RWPE1 (cell line): Measurements from ENCODE around the gene ZNF544.
A peak's percentile ranks its signal among the peaks of the same experiment; 100 is the strongest.

Experiments used
- CTCF ChIA-PET: fragments of 350-600 bp; sonication (Branson Sonifier 250); formaldehyde crosslinking; extraction: SDS; loops from one replicate; lab custom pipeline; 2021; lab: Yijun Ruan, JAX
- POLR2A ChIA-PET: fragments of 400-600 bp; formaldehyde crosslinking; extraction: SDS; loops from one replicate; lab custom pipeline; 2020; ENCODE audit warnings: antibody characterized with exemption; ENCODE audit not compliant: low non-redundant PET; lab: Yijun Ruan, JAX
- DNase-seq: peaks from one replicate; pipeline ENCODE4 v3.0.0; 2012; ENCODE audit warnings: low spot score
- H3K27ac ChIP-seq: fragments of 450-650 bp; 2 replicates; pipeline ENCODE4 v1.5.1; 2017
- TF ChIP-seq, protein P1 (sequence below): fragments of 450-650 bp; conservative IDR thresholded peaks from 2 replicates; pipeline ENCODE4 v1.5.1; 2017; ENCODE audit warnings: low read depth, mild to moderate bottlenecking

Gene ZNF544

DNA sequence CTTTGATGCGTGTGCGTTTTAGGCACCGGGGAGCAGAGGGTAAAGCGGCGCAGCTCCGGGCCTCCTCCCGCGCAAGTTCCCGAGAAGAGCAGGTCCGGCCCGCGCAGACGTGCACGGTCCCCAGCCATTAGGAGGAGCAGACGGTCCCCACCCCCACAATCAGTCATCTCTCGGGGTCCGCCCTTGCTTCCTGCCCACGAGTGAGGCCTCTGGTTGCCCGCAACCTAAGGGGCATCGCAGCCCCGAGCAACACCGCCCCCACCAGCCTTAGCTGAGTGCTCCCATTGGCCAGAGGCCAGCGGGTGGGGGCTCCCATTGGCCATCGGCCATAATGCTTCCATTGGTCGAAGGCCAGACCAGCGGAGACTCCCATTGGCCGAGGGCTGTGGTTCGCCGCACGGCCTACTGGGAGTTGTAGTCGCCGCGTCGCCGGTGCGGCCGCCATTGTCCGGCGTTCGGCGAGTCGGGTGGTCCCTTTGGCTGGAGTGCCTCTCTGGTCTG is 49.9 kb downstream of the ZNF544 start, which contains the start of gene ZNF8:
TSS of gene ZNF8 (plus strand) at position 415 of the 501 bp plus-strand sequence. CDS start 127 bp downstream, outside the sequence.
- ChIA-PET POLR2A (no interaction called here), CTCF (interaction anchor here (0.6 to 0.7 kb wide), 2 partner anchors 19 to 76 kb away, joined by 3 read pairs; no protein-coding TSS in a partner anchor)
- peak; percentile 100 for DNase-seq
- TF ChIP-seq, protein P1, sequence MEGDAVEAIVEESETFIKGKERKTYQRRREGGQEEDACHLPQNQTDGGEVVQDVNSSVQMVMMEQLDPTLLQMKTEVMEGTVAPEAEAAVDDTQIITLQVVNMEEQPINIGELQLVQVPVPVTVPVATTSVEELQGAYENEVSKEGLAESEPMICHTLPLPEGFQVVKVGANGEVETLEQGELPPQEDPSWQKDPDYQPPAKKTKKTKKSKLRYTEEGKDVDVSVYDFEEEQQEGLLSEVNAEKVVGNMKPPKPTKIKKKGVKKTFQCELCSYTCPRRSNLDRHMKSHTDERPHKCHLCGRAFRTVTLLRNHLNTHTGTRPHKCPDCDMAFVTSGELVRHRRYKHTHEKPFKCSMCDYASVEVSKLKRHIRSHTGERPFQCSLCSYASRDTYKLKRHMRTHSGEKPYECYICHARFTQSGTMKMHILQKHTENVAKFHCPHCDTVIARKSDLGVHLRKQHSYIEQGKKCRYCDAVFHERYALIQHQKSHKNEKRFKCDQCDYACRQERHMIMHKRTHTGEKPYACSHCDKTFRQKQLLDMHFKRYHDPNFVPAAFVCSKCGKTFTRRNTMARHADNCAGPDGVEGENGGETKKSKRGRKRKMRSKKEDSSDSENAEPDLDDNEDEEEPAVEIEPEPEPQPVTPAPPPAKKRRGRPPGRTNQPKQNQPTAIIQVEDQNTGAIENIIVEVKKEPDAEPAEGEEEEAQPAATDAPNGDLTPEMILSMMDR = no peak
- peak within 1 kb of the TSS; percentile 91 for H3K27ac ChIP-seq

DNA sequence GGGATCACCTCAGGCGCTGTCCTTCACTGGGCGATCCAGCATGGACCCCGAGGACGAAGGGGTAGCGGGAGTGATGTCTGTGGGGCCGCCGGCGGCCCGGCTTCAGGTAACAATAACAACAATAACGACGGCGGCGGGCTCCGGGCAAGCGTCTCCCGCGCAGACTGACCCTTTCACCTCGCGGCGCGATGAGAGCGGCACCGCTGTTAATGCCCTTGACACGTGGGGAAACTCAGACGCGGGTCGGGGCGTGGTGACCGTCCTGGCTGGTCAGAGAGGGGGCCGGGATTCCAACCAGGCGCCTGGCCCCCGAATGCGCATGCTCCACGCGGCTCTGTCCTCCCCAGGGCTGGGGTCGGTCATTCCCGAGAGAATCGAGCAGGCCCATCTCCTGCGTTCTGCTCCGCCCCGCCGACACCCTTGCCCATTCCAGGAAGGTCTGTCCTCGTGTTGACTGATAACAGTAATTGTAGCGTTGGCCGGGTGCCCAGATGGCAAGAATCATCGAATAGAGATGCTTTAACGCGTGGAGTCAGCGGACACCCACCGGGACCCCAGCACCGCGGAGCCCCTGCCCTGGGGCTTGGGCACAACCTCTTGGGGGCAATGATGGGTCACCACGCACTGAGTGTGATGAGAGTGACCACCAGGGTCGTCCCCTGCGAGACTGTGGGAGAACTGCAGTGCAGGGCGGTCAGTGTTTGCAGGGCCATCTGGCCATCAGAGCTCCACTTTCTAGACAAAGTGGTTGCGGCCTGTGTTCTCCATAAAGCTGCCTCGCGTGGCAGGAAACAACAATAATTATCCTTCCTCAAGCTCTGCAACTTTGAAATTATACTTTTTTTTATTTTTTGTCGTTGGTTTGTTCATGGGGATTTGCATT is 50.6 kb downstream of the ZNF544 start:
- peak; percentile 54 for DNase-seq
- ChIA-PET POLR2A (no interaction called here), CTCF (interaction anchor here (0.7 kb wide), 1 partner anchor 18 kb away, joined by 3 read pairs; no protein-coding TSS in a partner anchor)
- H3K27ac ChIP-seq = peak overlapping the region; percentile 91
- TF ChIP-seq, protein P1 = no peak

DNA sequence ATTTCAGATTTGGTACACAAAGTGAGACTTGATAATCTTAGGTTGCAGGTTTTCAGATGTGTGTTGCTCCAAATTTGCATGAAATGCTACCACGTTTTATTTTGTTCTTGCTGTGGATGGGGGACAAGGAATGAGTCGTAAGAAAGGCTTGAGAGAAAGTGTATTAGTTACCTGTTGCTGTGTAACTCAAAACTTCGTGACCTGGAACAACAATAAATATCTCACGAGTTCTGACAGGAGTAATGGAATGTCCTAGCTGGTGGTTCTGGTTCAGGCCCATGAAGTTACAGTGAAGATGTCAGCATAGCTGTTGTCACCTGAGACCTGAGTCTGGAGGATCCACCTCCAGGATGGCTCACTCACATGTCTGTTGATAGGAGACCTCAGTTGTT is 51.2 kb downstream of the ZNF544 start:
- ChIA-PET POLR2A (no interaction called here), CTCF (no interaction called here)
- TF ChIP-seq, protein P1 = no peak
- H3K27ac ChIP-seq = no peak overlapping the region
- peak; percentile 26 for DNase-seq

DNA sequence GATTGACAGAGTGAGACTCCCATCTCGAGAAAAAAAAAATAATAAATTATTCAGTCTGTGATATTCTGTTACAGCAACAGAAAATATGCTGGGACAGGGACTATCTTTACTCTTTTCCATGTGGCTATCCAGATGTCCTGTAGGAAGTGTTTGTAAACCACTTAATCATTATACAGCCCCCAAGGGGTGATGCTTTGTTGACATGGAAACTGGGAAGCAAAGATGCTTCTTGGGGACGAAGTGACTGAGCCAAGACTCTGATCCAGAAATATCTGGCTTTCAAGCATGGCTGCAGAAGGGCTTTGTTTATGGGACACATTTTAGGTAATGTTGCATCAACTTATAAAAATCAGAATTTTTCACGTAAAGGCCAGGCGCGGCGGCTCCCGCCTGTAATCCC is 55.5 kb downstream of the ZNF544 start:
- no peak overlapping the region for H3K27ac ChIP-seq
- ChIA-PET POLR2A (no interaction called here), CTCF (no interaction called here)
- TF ChIP-seq, protein P1 = no peak
- no peak for DNase-seq

DNA sequence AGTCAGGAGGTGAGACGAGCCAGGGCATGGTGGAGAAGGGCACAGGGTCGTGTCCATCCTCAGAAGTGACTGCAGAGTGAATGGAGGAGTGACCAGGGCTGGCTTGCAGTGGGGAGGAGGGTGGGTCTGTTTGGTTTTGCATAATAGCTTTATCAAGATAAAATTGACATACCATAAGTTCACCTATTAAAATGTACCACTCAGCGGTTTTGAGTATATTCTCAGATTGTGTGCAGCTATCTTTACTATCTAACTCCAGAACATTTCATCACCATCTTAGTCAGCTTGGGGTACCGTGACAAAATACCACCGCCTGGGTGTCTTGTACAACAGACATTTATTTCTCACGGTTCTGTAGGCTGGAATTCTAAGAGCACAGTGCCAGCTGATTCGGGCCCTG is 63.2 kb downstream of the ZNF544 start:
- no peak overlapping the region for H3K27ac ChIP-seq
- CTCF ChIA-PET = no interaction called here
- POLR2A ChIA-PET = no interaction called here
- no peak for DNase-seq
- TF ChIP-seq, protein P1 = no peak

DNA sequence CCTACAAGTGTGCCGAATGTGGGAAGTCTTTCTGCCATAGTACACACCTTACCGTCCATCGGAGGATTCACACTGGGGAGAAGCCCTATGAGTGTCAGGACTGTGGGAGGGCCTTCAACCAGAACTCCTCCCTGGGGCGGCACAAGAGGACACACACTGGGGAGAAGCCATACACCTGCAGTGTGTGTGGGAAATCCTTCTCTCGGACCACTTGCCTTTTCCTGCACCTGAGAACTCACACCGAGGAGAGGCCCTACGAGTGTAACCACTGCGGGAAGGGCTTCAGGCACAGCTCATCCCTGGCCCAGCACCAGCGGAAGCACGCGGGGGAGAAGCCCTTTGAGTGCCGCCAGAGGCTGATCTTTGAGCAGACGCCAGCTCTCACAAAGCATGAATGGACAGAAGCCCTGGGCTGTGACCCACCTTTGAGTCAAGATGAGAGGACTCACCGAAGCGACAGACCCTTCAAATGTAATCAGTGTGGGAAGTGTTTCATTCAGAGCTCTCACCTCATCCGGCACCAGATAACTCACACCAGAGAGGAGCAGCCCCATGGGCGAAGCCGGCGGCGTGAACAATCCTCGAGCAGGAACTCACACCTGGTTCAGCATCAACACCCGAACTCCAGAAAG is 66.1 kb downstream of the ZNF544 start:
- no peak overlapping the region for H3K27ac ChIP-seq
- POLR2A ChIA-PET = no interaction called here
- TF ChIP-seq, protein P1 = no peak
- DNase-seq = no peak
- CTCF ChIA-PET = no interaction called here
